ENCODE results near the gene MXI1. TPM values are rescaled to one million over a fixed set of nuclear protein-coding genes. Genes with fewer than 3 reads are reported as not detected.

MXI1 gene
- total and polyA plus RNA-seq, 2 experiments from 2014 or later = 5.1 to 8.5 TPM

DNA sequence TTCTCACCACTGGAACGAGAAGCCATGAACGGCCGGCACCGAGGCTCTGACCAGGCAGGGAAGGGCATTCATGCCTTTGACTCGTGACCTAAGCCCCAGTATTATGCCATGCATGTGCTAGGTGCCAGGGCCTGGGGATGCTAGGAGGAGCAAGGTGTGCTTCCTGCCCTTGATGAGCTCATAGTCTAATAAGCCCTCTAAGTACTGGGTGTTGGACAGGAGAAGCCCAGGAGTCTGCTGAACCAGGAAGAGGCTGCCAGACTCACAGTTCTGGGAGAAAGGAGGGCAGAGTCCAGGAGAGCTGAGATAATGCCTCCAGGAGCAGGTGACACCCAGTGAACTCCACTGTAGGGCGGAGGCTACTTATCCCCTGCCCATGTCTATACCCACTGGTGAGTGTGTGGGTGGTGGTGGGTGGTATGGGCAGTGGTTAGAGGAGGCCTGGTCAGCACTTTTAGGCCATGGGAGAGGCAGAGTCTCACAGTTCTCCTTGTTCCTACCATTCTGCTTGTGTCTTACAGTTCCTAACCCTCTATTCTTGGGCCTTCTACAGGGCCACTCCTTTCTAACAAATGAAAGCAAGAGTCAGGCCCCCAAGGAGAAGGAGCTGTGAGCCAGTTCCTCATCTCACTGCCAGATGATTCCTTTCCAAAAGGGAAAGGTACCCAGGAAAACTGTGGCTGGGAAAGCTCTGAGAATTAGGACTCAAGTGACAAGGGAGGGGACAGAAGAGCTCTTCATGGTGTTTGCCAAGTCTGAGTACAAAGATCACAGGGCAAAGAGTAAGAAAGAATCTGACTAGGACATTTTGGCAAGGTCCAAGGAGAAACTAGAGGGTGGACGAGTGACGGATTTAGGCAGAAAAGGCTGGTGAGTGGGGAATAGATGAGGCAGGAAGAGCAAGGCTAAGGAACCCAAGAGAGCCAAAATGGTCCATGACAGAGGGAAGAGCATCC lies 3.6 kb upstream of the MXI1 start:
- H3K27me3 ChIP-seq (ENCODE audit: insufficient read depth) = peaks cover 75% of the 10 kb centered on the region
- DNase-seq (ENCODE audit: low spot score) (no peak), ATAC-seq (no peak)
- Mint-ChIP-seq H3K27me3 (ENCODE audit: insufficient read depth, low read depth, poor library complexity) (peaks cover 46% of the 10 kb centered on the region), H3K4me3 (no peak overlapping the region; the same call in 2 of the 3 replicates), H3K4me1 (peaks cover 25% of the 10 kb centered on the region), H3K9me3 (no peaks in the 10 kb centered on the region), H3K27ac (no peak overlapping the region), H3K36me3 (ENCODE audit: low read depth) (no peaks in the 10 kb centered on the region)
- H4K20me1 ChIP-seq (replicated peaks; ENCODE audit: insufficient read depth) = no peaks in the 10 kb centered on the region; the same call in 1 of the 2 replicates
- H3F3A ChIP-seq (replicated peaks; ENCODE audit: low read depth) = 0 out of 2 replicates have a peak, but pooled peaks cover 8% of the 10 kb centered on the region
- H3K27ac ChIP-seq (ENCODE audit: low read depth) = no peak overlapping the region
- H3K79me2 ChIP-seq (replicated peaks; ENCODE audit: insufficient read depth) = no peaks in the 10 kb centered on the region
- H3K4me2 ChIP-seq = no peak overlapping the region
- peaks cover 22% of the 10 kb centered on the region; the same call in 1 of the 2 replicates for H3K4me1 ChIP-seq (ENCODE audit: insufficient read depth)
- H3K36me3 ChIP-seq (ENCODE audit: insufficient read depth) = no peaks in the 10 kb centered on the region
- H3K9me2 ChIP-seq (ENCODE audit: insufficient read depth) = no peaks in the 10 kb centered on the region
- H2AFZ ChIP-seq = no peak overlapping the region
- no peak overlapping the region for H3K4me3 ChIP-seq
- TF ChIP-seq, protein P1, sequence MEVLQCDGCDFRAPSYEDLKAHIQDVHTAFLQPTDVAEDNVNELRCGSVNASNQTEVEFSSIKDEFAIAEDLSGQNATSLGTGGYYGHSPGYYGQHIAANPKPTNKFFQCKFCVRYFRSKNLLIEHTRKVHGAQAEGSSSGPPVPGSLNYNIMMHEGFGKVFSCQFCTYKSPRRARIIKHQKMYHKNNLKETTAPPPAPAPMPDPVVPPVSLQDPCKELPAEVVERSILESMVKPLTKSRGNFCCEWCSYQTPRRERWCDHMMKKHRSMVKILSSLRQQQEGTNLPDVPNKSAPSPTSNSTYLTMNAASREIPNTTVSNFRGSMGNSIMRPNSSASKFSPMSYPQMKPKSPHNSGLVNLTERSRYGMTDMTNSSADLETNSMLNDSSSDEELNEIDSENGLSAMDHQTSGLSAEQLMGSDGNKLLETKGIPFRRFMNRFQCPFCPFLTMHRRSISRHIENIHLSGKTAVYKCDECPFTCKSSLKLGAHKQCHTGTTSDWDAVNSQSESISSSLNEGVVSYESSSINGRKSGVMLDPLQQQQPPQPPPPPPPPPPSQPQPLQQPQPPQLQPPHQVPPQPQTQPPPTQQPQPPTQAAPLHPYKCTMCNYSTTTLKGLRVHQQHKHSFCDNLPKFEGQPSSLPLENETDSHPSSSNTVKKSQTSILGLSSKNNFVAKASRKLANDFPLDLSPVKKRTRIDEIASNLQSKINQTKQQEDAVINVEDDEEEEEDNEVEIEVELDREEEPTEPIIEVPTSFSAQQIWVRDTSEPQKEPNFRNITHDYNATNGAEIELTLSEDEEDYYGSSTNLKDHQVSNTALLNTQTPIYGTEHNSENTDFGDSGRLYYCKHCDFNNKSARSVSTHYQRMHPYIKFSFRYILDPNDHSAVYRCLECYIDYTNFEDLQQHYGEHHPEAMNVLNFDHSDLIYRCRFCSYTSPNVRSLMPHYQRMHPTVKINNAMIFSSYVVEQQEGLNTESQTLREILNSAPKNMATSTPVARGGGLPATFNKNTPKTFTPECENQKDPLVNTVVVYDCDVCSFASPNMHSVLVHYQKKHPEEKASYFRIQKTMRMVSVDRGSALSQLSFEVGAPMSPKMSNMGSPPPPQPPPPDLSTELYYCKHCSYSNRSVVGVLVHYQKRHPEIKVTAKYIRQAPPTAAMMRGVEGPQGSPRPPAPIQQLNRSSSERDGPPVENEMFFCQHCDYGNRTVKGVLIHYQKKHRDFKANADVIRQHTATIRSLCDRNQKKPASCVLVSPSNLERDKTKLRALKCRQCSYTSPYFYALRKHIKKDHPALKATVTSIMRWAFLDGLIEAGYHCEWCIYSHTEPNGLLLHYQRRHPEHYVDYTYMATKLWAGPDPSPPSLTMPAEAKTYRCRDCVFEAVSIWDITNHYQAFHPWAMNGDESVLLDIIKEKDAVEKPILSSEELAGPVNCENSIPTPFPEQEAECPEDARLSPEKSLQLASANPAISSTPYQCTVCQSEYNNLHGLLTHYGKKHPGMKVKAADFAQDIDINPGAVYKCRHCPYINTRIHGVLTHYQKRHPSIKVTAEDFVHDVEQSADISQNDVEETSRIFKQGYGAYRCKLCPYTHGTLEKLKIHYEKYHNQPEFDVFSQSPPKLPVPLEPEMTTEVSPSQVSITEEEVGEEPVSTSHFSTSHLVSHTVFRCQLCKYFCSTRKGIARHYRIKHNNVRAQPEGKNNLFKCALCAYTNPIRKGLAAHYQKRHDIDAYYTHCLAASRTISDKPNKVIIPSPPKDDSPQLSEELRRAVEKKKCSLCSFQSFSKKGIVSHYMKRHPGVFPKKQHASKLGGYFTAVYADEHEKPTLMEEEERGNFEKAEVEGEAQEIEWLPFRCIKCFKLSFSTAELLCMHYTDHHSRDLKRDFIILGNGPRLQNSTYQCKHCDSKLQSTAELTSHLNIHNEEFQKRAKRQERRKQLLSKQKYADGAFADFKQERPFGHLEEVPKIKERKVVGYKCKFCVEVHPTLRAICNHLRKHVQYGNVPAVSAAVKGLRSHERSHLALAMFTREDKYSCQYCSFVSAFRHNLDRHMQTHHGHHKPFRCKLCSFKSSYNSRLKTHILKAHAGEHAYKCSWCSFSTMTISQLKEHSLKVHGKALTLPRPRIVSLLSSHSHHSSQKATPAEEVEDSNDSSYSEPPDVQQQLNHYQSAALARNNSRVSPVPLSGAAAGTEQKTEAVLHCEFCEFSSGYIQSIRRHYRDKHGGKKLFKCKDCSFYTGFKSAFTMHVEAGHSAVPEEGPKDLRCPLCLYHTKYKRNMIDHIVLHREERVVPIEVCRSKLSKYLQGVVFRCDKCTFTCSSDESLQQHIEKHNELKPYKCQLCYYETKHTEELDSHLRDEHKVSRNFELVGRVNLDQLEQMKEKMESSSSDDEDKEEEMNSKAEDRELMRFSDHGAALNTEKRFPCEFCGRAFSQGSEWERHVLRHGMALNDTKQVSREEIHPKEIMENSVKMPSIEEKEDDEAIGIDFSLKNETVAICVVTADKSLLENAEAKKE (CRISPR knock-in tag; IDR thresholded peaks at IDR 0.05) = no peak
- TF ChIP-seq REST (IDR thresholded peaks at IDR 0.05; ENCODE audit: unreplicated experiment) = no peak
- TF ChIP-seq POLR2AphosphoS5 (IDR thresholded peaks at IDR 0.05; ENCODE audit: low read depth) = no peak
- no peak for TF ChIP-seq EZH2 (IDR thresholded peaks at IDR 0.05; ENCODE audit: low read depth, unreplicated experiment)
- no peak for TF ChIP-seq NANOG (IDR thresholded peaks at IDR 0.05; ENCODE audit: borderline replicate concordance)
- TF ChIP-seq JUNB (IDR thresholded peaks at IDR 0.05; ENCODE audit: unreplicated experiment) = no peak
- TF ChIP-seq ETS1 (IDR thresholded peaks at IDR 0.05) = no peak
- no peak for TF ChIP-seq CTCF (conservative IDR thresholded peaks at IDR 0.05; ENCODE audit: low read depth in 2 of 2)
- no peak for TF ChIP-seq ZNF331 (CRISPR knock-in tag; IDR thresholded peaks at IDR 0.05; ENCODE audit: low read depth)
- no peak for TF ChIP-seq CREB1 (CRISPR knock-in tag; IDR thresholded peaks at IDR 0.05; ENCODE audit: low read depth)
- no peak for TF ChIP-seq STAT1 (IDR thresholded peaks at IDR 0.05; ENCODE audit: unreplicated experiment)
- no peak for TF ChIP-seq ZNF114 (CRISPR knock-in tag; IDR thresholded peaks at IDR 0.05)
- TF ChIP-seq EZH2phosphoT487 (IDR thresholded peaks at IDR 0.05; ENCODE audit: unreplicated experiment) = no peak

Data from GM23338 (cell line).